ENCODE results near the gene BANK1.

- no peak for TF ChIP-seq CTCF (IDR thresholded peaks at IDR 0.05)
- TF ChIP-seq ZFX (IDR thresholded peaks at IDR 0.05; ENCODE audit: borderline replicate concordance): no peak
Observed at GRCh38 chr4:101981756-101982155, 191.2 kb downstream of the BANK1 start.

All from 22Rv1 (cell line).